Kidney (tissue), 14 donors: ENCODE results near the gene KDM8. TPM values are rescaled to one million over a fixed set of nuclear protein-coding genes. Genes with fewer than 3 reads are reported as not detected.

ENCODE experiments used
- DNase-seq, 5 donors: peaks; one replicate each; pipeline ENCODE4 v3.0.0-alpha.2; 2013 to 2020
- FAIRE-seq: peaks from 2 replicates; lab custom pipeline; 2012; peaks lifted over from hg19 to GRCh38; lab: Jason Lieb, UNC
- H3K27ac ChIP-seq, 2 donors: one replicate each; pipeline ENCODE4 v1.7.0; 2013; ENCODE audit warnings: low read depth in 2 of 2, low read length in 2 of 2, inconsistent platforms in 1 of 2
- H3K27me3 ChIP-seq: one replicate; pipeline ENCODE4 v1.7.1; 2013; ENCODE audit warnings: low read length, inconsistent platforms; ENCODE audit not compliant: control insufficient read depth, insufficient read depth
- H3K36me3 ChIP-seq, 3 donors: one replicate each; pipeline versions ENCODE4 v1.7.0 to v1.7.1; 2013; ENCODE audit warnings: low read length in 3 of 3, control low read depth in 1 of 3, inconsistent platforms in 1 of 3; ENCODE audit not compliant: insufficient read depth in 3 of 3, control insufficient read depth in 2 of 3
- H3K4me1 ChIP-seq, 3 donors: one replicate each; pipeline versions ENCODE4 v1.7.0 to v1.7.1; 2013; ENCODE audit warnings: low read length in 3 of 3, inconsistent platforms in 1 of 3, low read depth in 1 of 3; ENCODE audit not compliant: control insufficient read depth in 2 of 3, insufficient read depth in 2 of 3
- H3K4me3 ChIP-seq, 3 donors: one replicate each; pipeline versions ENCODE4 v1.7.0 to v1.8.1; 2013; ENCODE audit warnings: low read length in 3 of 3, control low read depth in 1 of 3, inconsistent platforms in 1 of 3
- H3K9ac ChIP-seq, 3 donors: one replicate each; pipeline versions ENCODE4 v1.7.0 to v1.7.1; 2013; ENCODE audit warnings: low read length in 3 of 3, control low read depth in 1 of 3, inconsistent platforms in 1 of 3
- H3K9me3 ChIP-seq, 3 donors: one replicate each; pipeline versions ENCODE4 v1.7.0 to v1.7.1; 2013; ENCODE audit warnings: low read length in 3 of 3, control low read depth in 1 of 3, inconsistent platforms in 1 of 3; ENCODE audit not compliant: control insufficient read depth in 2 of 3, insufficient read depth in 1 of 3
- CTCF ChIP-seq: IDR thresholded peaks from 3 replicates; pipeline ENCODE4 v1.5.1; 2012; ENCODE audit warnings: mild to moderate bottlenecking, moderate library complexity, borderline replicate concordance; ENCODE audit not compliant: insufficient read depth; ENCODE audit errors: extremely low read depth
- intact Hi-C: fragments of 100-400 bp; cut with DNase I; formaldehyde crosslinking; loops from one replicate; pipeline ENCODE4 v1.11.1; 2022
- polyA plus RNA-seq: library from polyadenylated mRNA; stranded (reverse); fragments of 350-450 nt; fragmentation: Illumina TruSeq; extraction: RNeasy Lipid Tissue Mini Kit (QIAGEN cat#74804); gene quantifications from one replicate; pipeline ENCODE4 v1.2.3, GENCODE V29; 2014; ENCODE audit warnings: low read depth, low replicate concordance; ENCODE audit not compliant: insufficient read depth
- total RNA-seq: library from RNA; stranded (reverse); fragmentation: NEBNext Ultra II Directional; extraction: Animal tissue kit (Norgen Biotek cat#: 25700); gene quantifications from one replicate; pipeline ENCODE4 v1.2.1, GENCODE V29; 2021
- donor health status: control.
- donor health status: control.
- donor health status: control.
- donor health status: control.
- donor health status: control.
- donor health status: DM: yes; HTN: yes; CAD: no.
- donor health status: Normal renal cell carcinoma (clear cell type).

KDM8 gene
- total and polyA plus RNA-seq, 2 donors from 2014 or later = 6.3 to 8.5 TPM

- no peak for TF ChIP-seq CTCF
- H3K27me3 ChIP-seq = no peaks in the 10 kb centered on the region
- intact Hi-C loops = no loop called here
- H3K9me3 ChIP-seq = no peaks in the 10 kb centered on the region
- no peak overlapping the region for H3K4me3 ChIP-seq
- H3K27ac ChIP-seq = peak overlapping the region; percentile 7 to 51
- H3K9ac ChIP-seq = no peak overlapping the region
- FAIRE-seq (no peak), DNase-seq (no peak)
- H3K4me1 ChIP-seq = peaks cover 0 to 14% (median 0%) of the 10 kb centered on the region in 3 donors
- H3K36me3 ChIP-seq = peaks cover 4 to 17% (median 10%) of the 10 kb centered on the region in 3 donors
Measured at GRCh38 chr16:27254262-27254811, 51.0 kb downstream of the KDM8 start.

- no peak for FAIRE-seq
- no peaks in the 10 kb centered on the region for H3K9me3 ChIP-seq
- DNase-seq = no peak
- H3K9ac ChIP-seq = no peak overlapping the region
- TF ChIP-seq CTCF = no peak
- intact Hi-C loops = no loop called here
- H3K27ac ChIP-seq = peak overlapping the region in 1 of 2 donors; percentile 6
- H3K27me3 ChIP-seq = no peaks in the 10 kb centered on the region
- no peak overlapping the region for H3K4me3 ChIP-seq
- H3K36me3 ChIP-seq = peaks cover 4 to 17% (median 10%) of the 10 kb centered on the region in 3 donors
- peaks cover 0 to 15% (median 0%) of the 10 kb centered on the region in 3 donors for H3K4me1 ChIP-seq
Measured at GRCh38 chr16:27256861-27257260, 53.5 kb downstream of the KDM8 start.

- intact Hi-C loops = no loop called here
- Histone ChIP-seq H3K9me3 (no peaks in the 10 kb centered on the region), H3K27me3 (no peaks in the 10 kb centered on the region), H3K9ac (no peak overlapping the region), H3K4me3 (no peak overlapping the region), H3K36me3 (peaks cover 4 to 17% (median 10%) of the 10 kb centered on the region in 3 donors), H3K27ac (peak overlapping the region in 1 of 2 donors; percentile 6), H3K4me1 (peaks cover 0 to 15% (median 0%) of the 10 kb centered on the region in 3 donors)
- no peak for TF ChIP-seq CTCF
- FAIRE-seq (no peak), DNase-seq (no peak)
Measured at GRCh38 chr16:27257271-27257670, 53.9 kb downstream of the KDM8 start.
